Breast epithelium (tissue), 4 donors: ENCODE measurements around the gene ITGB7. TPM values are rescaled to one million over a fixed set of nuclear protein-coding genes. Genes with fewer than 3 reads are reported as not detected.

Experiments used
- DNase-seq, 2 donors: peaks; one replicate each; pipeline ENCODE4 v3.0.0-alpha.2; 2019; ENCODE audit warnings: low spot score in 2 of 2
- H3K27ac ChIP-seq, 2 donors: fragments of 200-600 bp; sonication (generic) in 1 of 2; one replicate each; pipeline ENCODE4 v1.5.1; 2016 to 2019; ENCODE audit warnings: mild to moderate bottlenecking in 1 of 2
- H3K27me3 ChIP-seq, 2 donors: fragments of 200-600 bp; sonication (generic) in 1 of 2; one replicate each; pipeline versions ENCODE4 v1.5.1 to v1.6.0; 2017 to 2019; ENCODE audit warnings: control low read depth in 1 of 2, mild to moderate bottlenecking in 1 of 2
- H3K36me3 ChIP-seq: fragments of 200-600 bp; one replicate; pipeline ENCODE4 v1.5.1; 2019
- H3K4me1 ChIP-seq, 2 donors: fragments of 200-600 bp; sonication (generic); one replicate each; pipeline ENCODE4 v1.5.1; 2016 to 2019; ENCODE audit warnings: control low read depth in 1 of 2
- H3K4me3 ChIP-seq, 3 donors: fragments of 200-600 bp; sonication (generic); 1 replicate in 2 of 3; 2 replicates in 1 of 3; pipeline ENCODE4 v1.5.1; 2016 to 2019; ENCODE audit warnings: mild to moderate bottlenecking in 3 of 3, moderate library complexity in 2 of 3
- H3K9me3 ChIP-seq, 2 donors: fragments of 200-600 bp; sonication (generic) in 1 of 2; one replicate each; pipeline ENCODE4 v1.5.1; 2016 to 2019; ENCODE audit warnings: control low read depth in 1 of 2
- CTCF ChIP-seq, 3 donors: fragments of 450-650 bp; IDR thresholded peaks; one replicate each; pipeline ENCODE4 v1.5.1; 2016 to 2017; ENCODE audit warnings: antibody characterized with exemption in 3 of 3, mild to moderate bottlenecking in 3 of 3, moderate library complexity in 3 of 3
- POLR2A ChIP-seq: fragments of 450-650 bp; IDR thresholded peaks from one replicate; pipeline ENCODE4 v1.6.1; 2016; ENCODE audit warnings: antibody characterized with exemption, mild to moderate bottlenecking, moderate library complexity
- POLR2AphosphoS5 ChIP-seq, 3 donors: sonication (generic); formaldehyde crosslinking; IDR thresholded peaks; one replicate each; pipeline ENCODE4 v1.6.1; 2017; ENCODE audit warnings: antibody characterized with exemption in 3 of 3
- intact Hi-C: fragments of 100-400 bp; cut with DNase I; formaldehyde crosslinking; loops from one replicate; pipeline ENCODE4 v1.15.1; 2023; ENCODE audit warnings: low total_unique reads
- total RNA-seq, 3 donors: library from RNA; depleted of rRNA; stranded (reverse); fragments of >200 nt; gene quantifications; one replicate each; pipeline ENCODE4 v1.1.0, GENCODE V29; 2016

ITGB7 gene
- total RNA-seq, 3 donors from 2014 or later = 1.1 to 2.9 (median 2.9) TPM

GRCh38 chr12:53235164-53235563 is 28.1 kb upstream of the ITGB7 start:
- peaks cover 12 to 28% of the 10 kb centered on the region in 2 donors for H3K4me1 ChIP-seq
- intact Hi-C loops = no loop called here
- peak overlapping the region; percentile 94 to 98 for H3K27ac ChIP-seq
- no peak for DNase-seq
- H3K9me3 ChIP-seq = no peaks in the 10 kb centered on the region
- no peaks in the 10 kb centered on the region for H3K27me3 ChIP-seq
- TF ChIP-seq POLR2A (no peak), POLR2AphosphoS5 (IDR thresholded peaks at IDR 0.05) (no peak), CTCF (IDR thresholded peaks at IDR 0.05) (no peak)
- H3K36me3 ChIP-seq = no peaks in the 10 kb centered on the region
- H3K4me3 ChIP-seq = no peak overlapping the region

- no peaks in the 10 kb centered on the region for H3K27me3 ChIP-seq
- peaks cover 14 to 35% of the 10 kb centered on the region in 2 donors for H3K4me1 ChIP-seq
- H3K4me3 ChIP-seq = peak overlapping the region in 1 of 3 donors; percentile 21
- DNase-seq = no peak
- no peaks in the 10 kb centered on the region for H3K36me3 ChIP-seq
- TF ChIP-seq CTCF (IDR thresholded peaks at IDR 0.05) = no peak
- no peak for TF ChIP-seq POLR2A
- TF ChIP-seq POLR2AphosphoS5 (IDR thresholded peaks at IDR 0.05) = no peak
- intact Hi-C loops = no loop called here
- no peaks in the 10 kb centered on the region for H3K9me3 ChIP-seq
- H3K27ac ChIP-seq = peak overlapping the region; percentile 94 to 98
Measured at GRCh38 chr12:53234271-53234914, 27.3 kb upstream of the ITGB7 start.

GRCh38 chr12:53233671-53234121 is 26.6 kb upstream of the ITGB7 start:
- no peak for DNase-seq
- Histone ChIP-seq H3K9me3 (no peaks in the 10 kb centered on the region), H3K4me1 (peaks cover 17 to 42% of the 10 kb centered on the region in 2 donors), H3K36me3 (no peaks in the 10 kb centered on the region), H3K27me3 (no peaks in the 10 kb centered on the region), H3K4me3 (peak overlapping the region in 2 of 3 donors; percentile 80 to 92), H3K27ac (peak overlapping the region; percentile 94 to 98)
- intact Hi-C loops = no loop called here
- TF ChIP-seq POLR2A = no peak
- TF ChIP-seq POLR2AphosphoS5 (IDR thresholded peaks at IDR 0.05) = no peak
- TF ChIP-seq CTCF (IDR thresholded peaks at IDR 0.05) = no peak

GRCh38 chr12:53232646-53233461 is 25.8 kb upstream of the ITGB7 start:
- peak overlapping the region; percentile 69 to 92 (median 80) for H3K4me3 ChIP-seq
- H3K27me3 ChIP-seq = no peaks in the 10 kb centered on the region
- peaks cover 17 to 48% of the 10 kb centered on the region in 2 donors for H3K4me1 ChIP-seq
- TF ChIP-seq CTCF (IDR thresholded peaks at IDR 0.05) (no peak), POLR2AphosphoS5 (IDR thresholded peaks at IDR 0.05) (no peak), POLR2A (no peak)
- no peaks in the 10 kb centered on the region for H3K36me3 ChIP-seq
- H3K9me3 ChIP-seq = no peaks in the 10 kb centered on the region
- intact Hi-C loops = no loop called here
- DNase-seq = peak in 1 of 2 donors; percentile 74
- H3K27ac ChIP-seq = peak overlapping the region; percentile 94 to 98
